OCI-LY1 (cell line): Measurements from ENCODE around the gene XKR7.
"Not testable (repeated sequence)": the region's sequence is repeated elsewhere in the genome, so short reads cannot be mapped to it uniquely, and the experiment has no call there.

Experiments
- H2AFZ ChIP-seq: fragments of 200-600 bp; sonication (generic), shearing (Covaris generic); 2 replicates; pipeline ENCODE4 v1.6.0; 2014; ENCODE audit warnings: antibody characterized with exemption, mild to moderate bottlenecking, low read length
- H3F3A ChIP-seq: fragments of 200-600 bp; sonication (generic), shearing (Covaris generic); 2 replicates; pipeline ENCODE4 v1.6.0; 2014; ENCODE audit warnings: mild to moderate bottlenecking, antibody characterized with exemption, low read length, moderate library complexity; ENCODE audit not compliant: insufficient read depth
- H3K27ac ChIP-seq: fragments of 200-600 bp; sonication (generic); 2 replicates; pipeline ENCODE4 v1.5.1; 2014; ENCODE audit warnings: low read length, mixed run types, mild to moderate bottlenecking, low read depth; ENCODE audit not compliant: poor library complexity, severe bottlenecking
- H3K27me3 ChIP-seq: fragments of 200-600 bp; sonication (generic); 2 replicates; pipeline ENCODE4 v1.6.0; 2014; ENCODE audit warnings: antibody characterized with exemption, mild to moderate bottlenecking, low read length, moderate library complexity; ENCODE audit not compliant: insufficient read depth
- H3K36me3 ChIP-seq: fragments of 200-600 bp; sonication (generic); 2 replicates; pipeline ENCODE4 v1.6.1; 2014; ENCODE audit warnings: mild to moderate bottlenecking, antibody characterized with exemption, low read length, moderate library complexity, mixed read lengths; ENCODE audit not compliant: insufficient read depth
- H3K4me1 ChIP-seq: fragments of 200-600 bp; sonication (generic); 2 replicates; pipeline ENCODE4 v1.5.1; 2014; ENCODE audit warnings: mild to moderate bottlenecking, low read length, moderate library complexity; ENCODE audit not compliant: insufficient read depth, severe bottlenecking
- H3K4me2 ChIP-seq: fragments of 200-600 bp; sonication (generic), shearing (Covaris generic); 2 replicates; pipeline ENCODE4 v1.6.1; 2014; ENCODE audit warnings: low read length
- H3K4me3 ChIP-seq: fragments of 200-600 bp; sonication (generic); 2 replicates; pipeline ENCODE4 v1.5.1; 2014; ENCODE audit warnings: low read length, low read depth, mild to moderate bottlenecking, mixed read lengths; ENCODE audit not compliant: poor library complexity, severe bottlenecking
- H3K79me2 ChIP-seq: fragments of 200-600 bp; shearing (Covaris generic); 2 replicates; pipeline ENCODE4 v1.6.1; 2016; ENCODE audit warnings: mixed run types, low read length, mixed read lengths; ENCODE audit not compliant: insufficient read depth
- H3K9ac ChIP-seq: fragments of 200-600 bp; sonication (generic), shearing (Covaris generic); 2 replicates; pipeline ENCODE4 v1.6.1; 2014; ENCODE audit warnings: mild to moderate bottlenecking, low read length, mixed read lengths
- H3K9me2 ChIP-seq: fragments of 200-600 bp; sonication (generic), shearing (Covaris generic); 2 replicates; pipeline ENCODE4 v1.6.1; 2014; ENCODE audit warnings: low read depth, mild to moderate bottlenecking, low read length, mixed read lengths
- H3K9me3 ChIP-seq: fragments of 200-600 bp; shearing (Covaris generic); 2 replicates; pipeline ENCODE4 v1.6.1; 2014; ENCODE audit warnings: low read length, mixed read lengths
- H4K20me1 ChIP-seq: fragments of 200-600 bp; sonication (generic), shearing (Covaris generic); 2 replicates; pipeline ENCODE4 v1.6.0; 2016; ENCODE audit warnings: mild to moderate bottlenecking, low read length; ENCODE audit not compliant: insufficient read depth
- EZH2 ChIP-seq: fragments of 200-600 bp; sonication (generic), shearing (Covaris generic); IDR thresholded peaks from 2 replicates; pipeline ENCODE4 v1.8.0; 2017; ENCODE audit warnings: borderline replicate concordance, mixed run types, mild to moderate bottlenecking, antibody characterized with exemption, low read length, moderate library complexity, mixed read lengths
- TF ChIP-seq, protein P1 (sequence below): fragments of 200-600 bp; sonication (generic), shearing (Covaris generic); IDR thresholded peaks from 2 replicates; pipeline ENCODE4 v1.5.1; 2017; ENCODE audit warnings: mild to moderate bottlenecking, antibody characterized with exemption, low read length, moderate library complexity, mixed read lengths

Gene XKR7

DNA sequence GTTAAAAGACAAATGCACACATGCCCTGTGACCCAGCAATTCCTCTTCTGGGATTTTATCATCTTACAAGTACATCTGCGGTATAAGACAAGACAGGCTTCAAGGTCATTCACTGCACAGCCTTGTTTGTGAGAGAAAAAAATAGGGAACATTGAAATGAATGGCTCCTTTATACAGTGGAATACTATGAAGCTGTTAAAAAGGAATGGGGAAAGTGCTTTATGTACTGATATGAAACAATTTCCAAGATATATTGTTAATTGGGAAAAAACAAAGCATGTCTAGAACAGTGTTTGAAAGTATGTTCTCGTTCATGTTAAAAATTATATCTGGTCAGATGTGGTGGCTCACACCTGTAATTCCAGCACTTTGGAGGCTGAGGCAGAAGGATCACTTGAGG is 41.5 kb upstream of the XKR7 start:
- Histone ChIP-seq H2AFZ (no peak overlapping the region), H3F3A (no peaks in the 10 kb centered on the region), H3K4me1 (no peaks in the 10 kb centered on the region), H3K79me2 (no peaks in the 10 kb centered on the region), H3K27me3 (no peaks in the 10 kb centered on the region), H3K9me3 (no peaks in the 10 kb centered on the region), H3K4me2 (no peak overlapping the region), H3K4me3 (no peak overlapping the region), H3K9me2 (no peaks in the 10 kb centered on the region), H3K9ac (no peak overlapping the region), H3K27ac (no peak overlapping the region), H4K20me1 (no peaks in the 10 kb centered on the region), H3K36me3 (no peaks in the 10 kb centered on the region)
- no peak for TF ChIP-seq EZH2
- TF ChIP-seq, protein P1, sequence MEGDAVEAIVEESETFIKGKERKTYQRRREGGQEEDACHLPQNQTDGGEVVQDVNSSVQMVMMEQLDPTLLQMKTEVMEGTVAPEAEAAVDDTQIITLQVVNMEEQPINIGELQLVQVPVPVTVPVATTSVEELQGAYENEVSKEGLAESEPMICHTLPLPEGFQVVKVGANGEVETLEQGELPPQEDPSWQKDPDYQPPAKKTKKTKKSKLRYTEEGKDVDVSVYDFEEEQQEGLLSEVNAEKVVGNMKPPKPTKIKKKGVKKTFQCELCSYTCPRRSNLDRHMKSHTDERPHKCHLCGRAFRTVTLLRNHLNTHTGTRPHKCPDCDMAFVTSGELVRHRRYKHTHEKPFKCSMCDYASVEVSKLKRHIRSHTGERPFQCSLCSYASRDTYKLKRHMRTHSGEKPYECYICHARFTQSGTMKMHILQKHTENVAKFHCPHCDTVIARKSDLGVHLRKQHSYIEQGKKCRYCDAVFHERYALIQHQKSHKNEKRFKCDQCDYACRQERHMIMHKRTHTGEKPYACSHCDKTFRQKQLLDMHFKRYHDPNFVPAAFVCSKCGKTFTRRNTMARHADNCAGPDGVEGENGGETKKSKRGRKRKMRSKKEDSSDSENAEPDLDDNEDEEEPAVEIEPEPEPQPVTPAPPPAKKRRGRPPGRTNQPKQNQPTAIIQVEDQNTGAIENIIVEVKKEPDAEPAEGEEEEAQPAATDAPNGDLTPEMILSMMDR = no peak

DNA sequence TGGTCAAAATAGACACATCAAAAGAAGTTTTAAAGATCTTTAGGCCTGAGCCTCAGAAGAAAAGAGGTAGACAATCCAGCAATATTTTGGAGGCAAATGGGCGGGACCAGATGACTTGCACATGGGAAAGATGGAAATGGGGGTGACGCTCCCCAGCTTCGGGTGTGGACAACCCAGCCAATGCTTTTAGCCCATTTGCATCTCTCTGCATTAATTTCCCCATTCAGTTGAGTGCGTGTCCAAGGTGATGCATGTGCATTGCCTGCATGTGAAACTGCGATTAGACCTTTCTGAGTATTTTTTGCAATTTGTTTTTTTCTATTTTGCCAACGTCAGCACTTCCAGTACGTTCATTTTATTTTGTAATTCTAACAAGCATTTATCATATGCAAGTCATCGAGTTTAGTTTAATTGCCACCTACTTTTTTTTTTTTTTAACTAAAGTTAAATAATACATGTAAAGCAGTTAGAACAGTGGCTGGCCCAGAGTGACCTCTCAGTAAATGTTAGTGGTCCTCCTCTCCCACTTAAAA is 40.3 kb upstream of the XKR7 start:
- no peak overlapping the region for H2AFZ ChIP-seq
- H3F3A ChIP-seq = no peaks in the 10 kb centered on the region
- H3K9me2 ChIP-seq = no peaks in the 10 kb centered on the region
- H3K4me3 ChIP-seq = no peak overlapping the region
- H3K9me3 ChIP-seq = no peaks in the 10 kb centered on the region
- TF ChIP-seq, protein P1 = no peak
- TF ChIP-seq EZH2 = no peak
- no peaks in the 10 kb centered on the region for H3K79me2 ChIP-seq
- no peak overlapping the region for H3K9ac ChIP-seq
- no peaks in the 10 kb centered on the region for H3K27me3 ChIP-seq
- H4K20me1 ChIP-seq = no peaks in the 10 kb centered on the region
- H3K27ac ChIP-seq = no peak overlapping the region
- H3K4me1 ChIP-seq = no peaks in the 10 kb centered on the region
- no peaks in the 10 kb centered on the region for H3K36me3 ChIP-seq
- H3K4me2 ChIP-seq = no peak overlapping the region

DNA sequence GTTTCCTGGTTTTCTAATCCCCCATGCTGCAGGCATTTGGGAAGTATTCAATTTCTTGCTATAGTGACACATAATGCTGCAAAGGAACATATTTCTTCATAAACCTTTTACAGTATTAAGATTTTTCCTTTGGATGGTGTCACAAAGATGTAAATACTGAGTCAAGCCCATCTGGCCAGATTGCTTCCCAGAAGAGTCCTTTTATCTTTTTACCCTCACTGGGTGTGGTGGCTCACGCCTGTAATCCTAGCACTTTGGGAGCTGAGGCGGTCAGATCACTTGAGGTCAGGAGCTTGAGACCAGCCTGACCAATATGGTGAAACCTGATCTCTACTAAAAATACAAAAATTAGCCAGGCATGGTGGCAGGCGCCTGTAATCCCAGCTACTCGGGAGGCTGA is 38.3 kb upstream of the XKR7 start:
- H3K79me2 ChIP-seq, H3K9ac ChIP-seq, H3K4me1 ChIP-seq, H3K36me3 ChIP-seq, H3K4me3 ChIP-seq, H3K9me2 ChIP-seq, H3K9me3 ChIP-seq, H4K20me1 ChIP-seq, H2AFZ ChIP-seq, H3K27me3 ChIP-seq, H3K4me2 ChIP-seq, H3F3A ChIP-seq, H3K27ac ChIP-seq: not testable (repeated sequence)

DNA sequence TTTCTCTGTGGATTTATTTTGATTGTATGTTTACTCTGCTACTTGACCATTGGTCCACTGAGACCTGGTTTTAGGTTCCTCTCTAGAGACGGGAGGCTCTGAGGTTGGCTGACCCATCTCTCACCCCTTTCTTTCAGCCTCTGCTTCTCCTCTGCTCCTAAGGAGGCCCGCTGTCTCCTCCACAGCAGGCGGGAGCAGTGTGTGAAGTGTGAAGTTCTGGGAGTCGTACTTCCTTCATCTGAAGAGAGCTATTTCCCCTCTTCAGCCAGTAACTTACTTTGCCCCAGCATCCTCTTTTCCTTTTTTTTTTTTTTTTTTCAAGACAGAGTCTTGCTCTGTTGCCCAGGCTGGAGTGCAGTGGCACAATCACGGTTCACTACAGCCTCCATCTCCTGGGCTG is 37.2 kb upstream of the XKR7 start:
- no peak overlapping the region for H3K27ac ChIP-seq
- H3K9me2 ChIP-seq = no peaks in the 10 kb centered on the region
- TF ChIP-seq, protein P1 = no peak
- no peaks in the 10 kb centered on the region for H3K4me1 ChIP-seq
- no peaks in the 10 kb centered on the region for H3K36me3 ChIP-seq
- H3K9ac ChIP-seq = no peak overlapping the region
- no peak overlapping the region for H3K4me3 ChIP-seq
- no peaks in the 10 kb centered on the region for H3K79me2 ChIP-seq
- H3K27me3 ChIP-seq = no peaks in the 10 kb centered on the region
- no peak overlapping the region for H3K4me2 ChIP-seq
- no peaks in the 10 kb centered on the region for H3K9me3 ChIP-seq
- H2AFZ ChIP-seq = no peak overlapping the region
- H3F3A ChIP-seq = no peaks in the 10 kb centered on the region
- no peaks in the 10 kb centered on the region for H4K20me1 ChIP-seq
